Gastroesophageal sphincter (tissue), 3 donors: Measurements from ENCODE around the gene VRK2.

Experiments
- CTCF ChIP-seq, 4 experiments: fragments of 200-600 bp in 2 of 4; fragments of 450-650 bp in 2 of 4; sonication (generic) in 1 of 4; IDR thresholded peaks; one replicate each; pipeline ENCODE4 v1.5.1; 2017 to 2019; ENCODE audit warnings: antibody characterized with exemption in 4 of 4, mild to moderate bottlenecking in 2 of 4, moderate library complexity in 2 of 4
- POLR2AphosphoS5 ChIP-seq: sonication (generic); formaldehyde crosslinking; IDR thresholded peaks from one replicate; pipeline ENCODE4 v1.6.1; 2017; ENCODE audit warnings: antibody characterized with exemption

DNA sequence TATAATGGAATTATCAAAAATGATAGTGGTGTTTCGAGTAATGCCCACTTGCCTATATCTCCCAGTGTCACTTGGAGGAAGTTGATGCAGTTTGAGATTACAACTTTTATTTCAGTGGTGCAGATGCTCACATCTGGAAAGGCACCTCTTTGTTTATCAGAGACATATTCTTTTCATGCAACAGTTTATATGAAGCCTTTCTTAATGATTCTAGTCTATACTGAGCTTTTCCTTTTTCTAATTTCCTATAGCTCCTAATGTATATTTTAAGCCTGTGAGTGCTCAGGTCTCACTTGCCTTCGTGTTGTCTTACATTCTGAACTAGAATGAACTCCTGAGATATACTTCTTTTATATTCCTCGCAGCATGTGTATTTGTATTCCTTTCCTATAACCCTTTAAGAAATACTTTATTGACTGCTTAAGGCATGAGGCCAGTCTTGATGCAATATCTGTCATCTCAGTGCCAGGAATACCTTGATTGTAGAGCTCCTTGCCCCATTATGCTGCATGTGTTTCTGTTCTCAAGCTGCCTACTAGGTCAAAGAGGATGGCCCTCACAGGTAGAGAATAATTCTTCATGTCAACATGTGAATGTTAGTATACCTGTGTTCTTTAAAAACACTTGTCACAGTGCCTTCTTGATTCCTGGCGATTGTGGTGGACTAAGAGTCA, 52.6 kb downstream of the VRK2 start:
- no peak for TF ChIP-seq CTCF (IDR thresholded peaks at IDR 0.05)
- no peak for TF ChIP-seq POLR2AphosphoS5
